NCI-H146 treated with DMSO at 0.1 percent for 48 hours (cell line): ENCODE results near the gene OGDHL.
"Not testable (repeated sequence)": the region's sequence is repeated elsewhere in the genome, so short reads cannot be mapped to it uniquely, and the experiment has no call there.

Source experiments
- DNase-seq: peaks from one replicate; lab custom pipeline; 2025; ENCODE audit not compliant: unreplicated experiment; lab: John Stamatoyannopoulos, UW

Gene OGDHL

GRCh38 chr10:49756641-49757040, 5.5 kb downstream of the OGDHL start:
- no peak for DNase-seq

GRCh38 chr10:49756031-49756430, 6.1 kb downstream of the OGDHL start:
- DNase-seq, result no peak

- DNase-seq, result not testable (repeated sequence)
Measured at GRCh38 chr10:49754951-49755350, 7.2 kb downstream of the OGDHL start.

- no peak for DNase-seq
Measured at GRCh38 chr10:49752584-49752983, 9.5 kb downstream of the OGDHL start.

- DNase-seq, result no peak
Measured at GRCh38 chr10:49751636-49752510, 10.2 kb downstream of the OGDHL start.

GRCh38 chr10:49751216-49751615, 10.9 kb downstream of the OGDHL start:
- no peak for DNase-seq

GRCh38 chr10:49750546-49750945, 11.6 kb downstream of the OGDHL start:
- DNase-seq, result no peak

GRCh38 chr10:49749556-49750491, 12.3 kb downstream of the OGDHL start:
- DNase-seq, result no peak

- no peak for DNase-seq
Measured at GRCh38 chr10:49749144-49749543, 13.0 kb downstream of the OGDHL start.

GRCh38 chr10:49748006-49748405, 14.1 kb downstream of the OGDHL start:
- DNase-seq, result no peak

GRCh38 chr10:49747303-49747646, 14.8 kb downstream of the OGDHL start:
- DNase-seq, result no peak

- DNase-seq, result no peak
Measured at GRCh38 chr10:49746626-49747302, 15.4 kb downstream of the OGDHL start.

GRCh38 chr10:49745756-49746155, 16.4 kb downstream of the OGDHL start:
- DNase-seq, result no peak

- no peak for DNase-seq
Measured at GRCh38 chr10:49744924-49745605, 17.1 kb downstream of the OGDHL start.

GRCh38 chr10:49744091-49744685, 17.9 kb downstream of the OGDHL start:
- DNase-seq, result no peak

- DNase-seq, result no peak
Measured at GRCh38 chr10:49743464-49744075, 18.6 kb downstream of the OGDHL start.

- DNase-seq, result no peak
Measured at GRCh38 chr10:49742683-49743463, 19.2 kb downstream of the OGDHL start.

GRCh38 chr10:49741108-49741995, 20.8 kb downstream of the OGDHL start:
- DNase-seq, result no peak
